Bronchus fibroblast of lung (primary cell): ENCODE results near the gene SSX7. TPM values are rescaled to one million over a fixed set of nuclear protein-coding genes. Genes with fewer than 3 reads are reported as not detected.

Source experiments
- total RNA-seq: library from RNA; depleted of rRNA; stranded (reverse); fragments of >200 nt; gene quantifications from 2 replicates; pipeline ENCODE4 v1.2.3, GENCODE V29; 2015

The SSX7 gene, protein sequence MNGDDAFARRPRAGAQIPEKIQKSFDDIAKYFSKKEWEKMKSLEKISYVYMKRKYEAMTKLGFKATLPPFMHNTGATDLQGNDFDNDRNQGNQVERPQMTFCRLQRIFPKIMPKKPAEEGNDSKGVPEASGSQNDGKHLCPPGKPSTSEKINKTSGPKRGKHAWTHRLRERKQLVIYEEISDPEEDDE
- not detected in 2 replicates for total RNA-seq

DNA sequence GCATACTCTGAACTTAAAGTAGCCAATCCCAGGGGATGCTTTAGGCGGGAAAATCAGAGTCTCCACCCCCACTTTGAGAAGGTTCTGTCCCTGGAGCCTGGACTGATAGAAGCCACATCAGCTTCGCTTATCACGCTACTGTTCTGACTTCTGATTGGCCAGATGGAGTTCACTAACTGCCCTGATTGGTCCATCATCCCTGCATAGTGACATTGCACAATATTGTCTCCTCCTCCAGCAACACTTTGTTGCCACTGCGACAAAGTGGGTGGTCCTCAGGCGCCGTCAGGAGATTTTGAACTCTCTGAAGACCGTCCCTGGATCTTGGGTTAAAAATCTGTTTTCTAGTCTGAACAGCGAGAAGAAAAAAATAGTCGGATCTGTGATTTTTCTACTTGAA, at the start of gene SSX7:
TSS of gene SSX7 (minus strand) at position 101 of the 400 bp plus-strand sequence. CDS start 1,428 bp downstream, outside the sequence.

Other genes starting within 250 kb of the SSX7 start
- gene XAGE1A, start 159.1 kb downstream of the SSX7 start, total RNA-seq: not detected in 2 replicates
- gene XAGE1B, start 137.8 kb downstream of the SSX7 start, total RNA-seq: not detected in 2 replicates
- not detected in 2 replicates for gene SSX2, start 52.3 kb upstream of the SSX7 start, total RNA-seq
- not detected in 2 replicates for gene SSX2B, start 96.4 kb upstream of the SSX7 start, total RNA-seq
- not detected in 2 replicates for gene SPANXN5, start 142.5 kb upstream of the SSX7 start, total RNA-seq
- gene XAGE5, start 156.4 kb upstream of the SSX7 start, total RNA-seq: not detected in 2 replicates
- not detected in 2 replicates for gene XAGE3, start 213.2 kb upstream of the SSX7 start, total RNA-seq
- 13.7 and 18.5 TPM in 2 replicates for gene FAM156B, start 242.4 kb upstream of the SSX7 start, total RNA-seq